ENCODE results near the gene KCNA5. TPM values are rescaled to one million over a fixed set of nuclear protein-coding genes. Genes with fewer than 3 reads are reported as not detected.

KCNA5 gene
- total and polyA plus RNA-seq, 10 donors = 0.23 to 1.1 (median 0.58) TPM

- H3K27ac ChIP-seq = no peak overlapping the region
- no peaks in the 10 kb centered on the region for H3K36me3 ChIP-seq
- TF ChIP-seq POLR2AphosphoS5 (IDR thresholded peaks at IDR 0.05) (no peak), POLR2A (IDR thresholded peaks at IDR 0.05) (no peak), CTCF (IDR thresholded peaks at IDR 0.05 in 8 of 11, conservative IDR thresholded peaks at IDR 0.05 in 3 of 11) (no peak)
- H3K27me3 ChIP-seq (replicated peaks in 1 of 7) = peaks cover 0 to 15% (median 0%) of the 10 kb centered on the region in 7 donors
- DNase-seq = no peak
- H3K9me3 ChIP-seq = peaks cover 0 to 9% (median 0%) of the 10 kb centered on the region in 8 donors
- H3K4me1 ChIP-seq = peaks cover 0 to 6% (median 0%) of the 10 kb centered on the region in 6 donors
- intact Hi-C loops (cut with DNase I; ENCODE audit: low total_unique reads) = no loop called here
- no peak overlapping the region for H3K4me3 ChIP-seq
- WGBS, 5 donors = 59 to 70% (median 63%) methylated on average over 4 of the region's 4 CpGs
Observed at GRCh38 chr12:5027046-5027821, 16.4 kb upstream of the KCNA5 start.

GRCh38 chr12:5030066-5030465, 13.6 kb upstream of the KCNA5 start:
- no peak overlapping the region for H3K27ac ChIP-seq
- no peak for DNase-seq
- peaks cover 0 to 6% (median 0%) of the 10 kb centered on the region in 7 donors for H3K27me3 ChIP-seq (replicated peaks in 1 of 7)
- intact Hi-C loops (cut with DNase I; ENCODE audit: low total_unique reads) = no loop called here
- H3K9me3 ChIP-seq = peaks cover 0 to 9% (median 0%) of the 10 kb centered on the region in 8 donors
- no peak overlapping the region for H3K4me3 ChIP-seq
- H3K36me3 ChIP-seq = no peaks in the 10 kb centered on the region
- TF ChIP-seq POLR2A (IDR thresholded peaks at IDR 0.05) (no peak), POLR2AphosphoS5 (IDR thresholded peaks at IDR 0.05) (no peak), CTCF (IDR thresholded peaks at IDR 0.05 in 8 of 11, conservative IDR thresholded peaks at IDR 0.05 in 3 of 11) (no peak)
- H3K4me1 ChIP-seq = peaks cover 0 to 24% (median 5%) of the 10 kb centered on the region in 6 donors

- intact Hi-C loops (cut with DNase I; ENCODE audit: low total_unique reads) = no loop called here
- 81 to 94% (median 92%) methylated on average over 6 of the region's 6 CpGs for WGBS, 5 donors
Observed at GRCh38 chr12:5031242-5031641, 12.4 kb upstream of the KCNA5 start.

More at GRCh38 chr12:5031242-5031641, 12.4 kb upstream of the KCNA5 start:
- H3K27me3 ChIP-seq (replicated peaks in 1 of 7) = peaks cover 0 to 6% (median 0%) of the 10 kb centered on the region in 7 donors
- peaks cover 0 to 9% (median 0%) of the 10 kb centered on the region in 8 donors for H3K9me3 ChIP-seq
- H3K4me3 ChIP-seq = no peak overlapping the region
- H3K27ac ChIP-seq = no peak overlapping the region
- TF ChIP-seq POLR2A (IDR thresholded peaks at IDR 0.05) (no peak), CTCF (IDR thresholded peaks at IDR 0.05 in 8 of 11, conservative IDR thresholded peaks at IDR 0.05 in 3 of 11) (no peak), POLR2AphosphoS5 (IDR thresholded peaks at IDR 0.05) (no peak)
- no peak for DNase-seq
- peaks cover 0 to 24% (median 5%) of the 10 kb centered on the region in 6 donors for H3K4me1 ChIP-seq
- H3K36me3 ChIP-seq = no peaks in the 10 kb centered on the region

All from spleen (tissue), 11 donors.